SK-N-SH (cell line): ENCODE measurements around the gene KRTAP19-2.

Source experiments
- ELF1 ChIP-seq: IDR thresholded peaks from 2 replicates; pipeline ENCODE4 v1.4.0; 2012
- EP300 ChIP-seq, 2 experiments: IDR thresholded peaks; 2 replicates each; pipeline versions ENCODE4 v1.4.0 to v1.6.1; 2012; ENCODE audit warnings: borderline replicate concordance in 1 of 2, low read depth in 1 of 2, low read length in 1 of 2
- EZH2phosphoT487 ChIP-seq: fragments of 200-600 bp; sonication (generic); IDR thresholded peaks from 2 replicates; pipeline ENCODE4 v1.6.1; 2017; ENCODE audit warnings: low read depth, mixed run types, mild to moderate bottlenecking, antibody characterized with exemption, moderate library complexity, borderline replicate concordance
- FOXJ3 ChIP-seq: sonication (generic); formaldehyde crosslinking; IDR thresholded peaks from 2 replicates; pipeline ENCODE4 v1.5.1; 2020; ENCODE audit warnings: mild to moderate bottlenecking, missing genetic modification reagents
- GABPA ChIP-seq: IDR thresholded peaks from 2 replicates; pipeline ENCODE4 v1.4.0; 2012; ENCODE audit warnings: low read depth, mild to moderate bottlenecking
- MXI1 ChIP-seq: IDR thresholded peaks from 2 replicates; pipeline ENCODE4 v1.6.1; 2012; ENCODE audit warnings: mild to moderate bottlenecking, low read depth, low read length, improper control_type of control experiment
- NRF1 ChIP-seq: IDR thresholded peaks from 2 replicates; pipeline ENCODE4 v1.6.1; 2012; ENCODE audit warnings: low read depth, mild to moderate bottlenecking, low read length
- POLR2AphosphoS5 ChIP-seq: IDR thresholded peaks from 2 replicates; pipeline ENCODE4 v1.6.1; 2012; ENCODE audit warnings: low read depth, low read length
- RFX5 ChIP-seq: IDR thresholded peaks from 2 replicates; pipeline ENCODE4 v1.6.1; 2012; ENCODE audit warnings: mild to moderate bottlenecking, improper control_type of control experiment, low read length
- TCF12 ChIP-seq: IDR thresholded peaks from 2 replicates; pipeline ENCODE4 v1.4.0; 2012
- TEAD4 ChIP-seq: IDR thresholded peaks from 2 replicates; pipeline ENCODE4 v1.4.0; 2012; ENCODE audit warnings: mild to moderate bottlenecking, borderline replicate concordance; ENCODE audit not compliant: insufficient read depth
- TF ChIP-seq, protein P1 (sequence below): fragments of 150-350 bp; IDR thresholded peaks from 2 replicates; pipeline ENCODE4 v1.6.1; 2017; ENCODE audit warnings: antibody characterized with exemption, low read length, low read depth, borderline replicate concordance
- TF ChIP-seq, protein P2 (sequence below): IDR thresholded peaks from 2 replicates; pipeline ENCODE4 v1.4.0; 2012; ENCODE audit warnings: low read depth
- TF ChIP-seq, protein P3 (sequence below): fragments of 200-600 bp; sonication (generic); IDR thresholded peaks from 2 replicates; pipeline ENCODE4 v1.6.1; 2017; ENCODE audit warnings: antibody characterized with exemption, mild to moderate bottlenecking, moderate library complexity

DNA sequence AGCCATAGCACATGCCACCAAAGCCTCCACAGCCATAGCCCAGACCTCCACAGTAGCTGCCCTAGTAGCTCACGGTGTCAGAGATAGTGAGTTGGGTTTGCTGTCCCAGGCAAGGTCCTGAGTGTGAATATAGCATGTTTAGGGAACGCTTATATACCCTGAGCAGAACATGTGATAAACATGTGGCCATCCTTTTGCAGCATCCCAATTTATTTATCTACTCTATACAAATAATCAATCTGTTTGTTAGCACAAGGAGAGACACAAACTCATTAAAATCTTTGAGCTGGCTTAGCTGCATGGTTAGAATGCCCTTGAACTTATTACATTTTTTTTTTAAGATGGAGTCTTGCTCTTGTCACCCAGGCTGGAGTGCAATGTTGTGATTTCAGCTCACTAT, at the start of gene KRTAP19-2:
- TF ChIP-seq, protein P1, sequence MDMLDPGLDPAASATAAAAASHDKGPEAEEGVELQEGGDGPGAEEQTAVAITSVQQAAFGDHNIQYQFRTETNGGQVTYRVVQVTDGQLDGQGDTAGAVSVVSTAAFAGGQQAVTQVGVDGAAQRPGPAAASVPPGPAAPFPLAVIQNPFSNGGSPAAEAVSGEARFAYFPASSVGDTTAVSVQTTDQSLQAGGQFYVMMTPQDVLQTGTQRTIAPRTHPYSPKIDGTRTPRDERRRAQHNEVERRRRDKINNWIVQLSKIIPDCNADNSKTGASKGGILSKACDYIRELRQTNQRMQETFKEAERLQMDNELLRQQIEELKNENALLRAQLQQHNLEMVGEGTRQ = no peak
- TF ChIP-seq TEAD4 = no peak
- TF ChIP-seq, protein P2, sequence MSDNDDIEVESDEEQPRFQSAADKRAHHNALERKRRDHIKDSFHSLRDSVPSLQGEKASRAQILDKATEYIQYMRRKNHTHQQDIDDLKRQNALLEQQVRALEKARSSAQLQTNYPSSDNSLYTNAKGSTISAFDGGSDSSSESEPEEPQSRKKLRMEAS = no peak
- no peak for TF ChIP-seq EZH2phosphoT487
- no peak for TF ChIP-seq GABPA
- no peak for TF ChIP-seq EP300 (IDR thresholded peaks at IDR 0.05; ENCODE audit: borderline replicate concordance in 1 of 2, low read depth in 1 of 2, low read length in 1 of 2)
- TF ChIP-seq, protein P3, sequence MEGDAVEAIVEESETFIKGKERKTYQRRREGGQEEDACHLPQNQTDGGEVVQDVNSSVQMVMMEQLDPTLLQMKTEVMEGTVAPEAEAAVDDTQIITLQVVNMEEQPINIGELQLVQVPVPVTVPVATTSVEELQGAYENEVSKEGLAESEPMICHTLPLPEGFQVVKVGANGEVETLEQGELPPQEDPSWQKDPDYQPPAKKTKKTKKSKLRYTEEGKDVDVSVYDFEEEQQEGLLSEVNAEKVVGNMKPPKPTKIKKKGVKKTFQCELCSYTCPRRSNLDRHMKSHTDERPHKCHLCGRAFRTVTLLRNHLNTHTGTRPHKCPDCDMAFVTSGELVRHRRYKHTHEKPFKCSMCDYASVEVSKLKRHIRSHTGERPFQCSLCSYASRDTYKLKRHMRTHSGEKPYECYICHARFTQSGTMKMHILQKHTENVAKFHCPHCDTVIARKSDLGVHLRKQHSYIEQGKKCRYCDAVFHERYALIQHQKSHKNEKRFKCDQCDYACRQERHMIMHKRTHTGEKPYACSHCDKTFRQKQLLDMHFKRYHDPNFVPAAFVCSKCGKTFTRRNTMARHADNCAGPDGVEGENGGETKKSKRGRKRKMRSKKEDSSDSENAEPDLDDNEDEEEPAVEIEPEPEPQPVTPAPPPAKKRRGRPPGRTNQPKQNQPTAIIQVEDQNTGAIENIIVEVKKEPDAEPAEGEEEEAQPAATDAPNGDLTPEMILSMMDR = no peak
- TF ChIP-seq RFX5 = no peak
- TF ChIP-seq ELF1 = no peak
- no peak for TF ChIP-seq MXI1
- no peak for TF ChIP-seq FOXJ3
- no peak for TF ChIP-seq TCF12
- no peak for TF ChIP-seq NRF1
- no peak for TF ChIP-seq POLR2AphosphoS5
